ENCODE results near the gene SLC35E1.

GRCh38 chr19:16525751-16526481, 46.3 kb downstream of the SLC35E1 start:
- TF ChIP-seq RFX5 (IDR thresholded peaks at IDR 0.05; ENCODE audit: low read depth, low read length) (no peak), CTCF (conservative IDR thresholded peaks at IDR 0.05; ENCODE audit: low read depth, low read length) (no peak), ELK1 (IDR thresholded peaks at IDR 0.05; ENCODE audit: borderline replicate concordance, low read depth, low read length) (no peak), CEBPB (IDR thresholded peaks at IDR 0.05; ENCODE audit: low read depth, low read length) (no peak), FOS (IDR thresholded peaks at IDR 0.05; ENCODE audit: low read depth, low read length) (no peak)

Measured in IMR-90 (cell line).